Measurements from ENCODE around the gene ATP8B3. TPM values are rescaled to one million over a fixed set of nuclear protein-coding genes. Genes with fewer than 3 reads are reported as not detected.

The ATP8B3 gene
- total RNA-seq, 1 donor from 2014 or later = 1.1 TPM

GRCh38 chr19:1752009-1752756, 59.9 kb downstream of the ATP8B3 start:
- peaks cover 83% of the 10 kb centered on the region for H3K27me3 Mint-ChIP-seq (ENCODE audit: low read depth)
- no peak for DNase-seq (ENCODE audit: low read depth, low spot score)
- no peaks in the 10 kb centered on the region for H3K36me3 Mint-ChIP-seq (ENCODE audit: low read depth)
- H3K9me3 Mint-ChIP-seq = no peaks in the 10 kb centered on the region
- no peak overlapping the region for H3K27ac Mint-ChIP-seq (ENCODE audit: unreplicated experiment)
- peaks cover 5% of the 10 kb centered on the region for H3K4me1 Mint-ChIP-seq
- no peak overlapping the region for H3K4me3 Mint-ChIP-seq
- TF ChIP-seq CTCF (conservative IDR thresholded peaks at IDR 0.05) = no peak

- no peak for DNase-seq (ENCODE audit: low read depth, low spot score)
- Mint-ChIP-seq H3K27me3 (ENCODE audit: low read depth) (peaks cover 83% of the 10 kb centered on the region), H3K36me3 (ENCODE audit: low read depth) (no peaks in the 10 kb centered on the region), H3K4me1 (peaks cover 5% of the 10 kb centered on the region), H3K27ac (ENCODE audit: unreplicated experiment) (no peak overlapping the region), H3K9me3 (no peaks in the 10 kb centered on the region), H3K4me3 (no peak overlapping the region)
- no peak for TF ChIP-seq CTCF (conservative IDR thresholded peaks at IDR 0.05)
Measured at GRCh38 chr19:1751367-1752008, 60.6 kb downstream of the ATP8B3 start.

- Mint-ChIP-seq H3K4me1 (peaks cover 2% of the 10 kb centered on the region), H3K27ac (ENCODE audit: unreplicated experiment) (no peak overlapping the region), H3K27me3 (ENCODE audit: low read depth) (peaks cover 80% of the 10 kb centered on the region), H3K4me3 (no peak overlapping the region), H3K36me3 (ENCODE audit: low read depth) (no peaks in the 10 kb centered on the region), H3K9me3 (no peaks in the 10 kb centered on the region)
- no peak for DNase-seq (ENCODE audit: low read depth, low spot score)
- no peak for TF ChIP-seq CTCF (conservative IDR thresholded peaks at IDR 0.05)
Measured at GRCh38 chr19:1750343-1751021, 61.6 kb downstream of the ATP8B3 start.

GRCh38 chr19:1749373-1750342, 62.4 kb downstream of the ATP8B3 start:
- no peaks in the 10 kb centered on the region for H3K4me1 Mint-ChIP-seq

More at GRCh38 chr19:1749373-1750342, 62.4 kb downstream of the ATP8B3 start:
- no peak for DNase-seq (ENCODE audit: low read depth, low spot score)
- no peak for TF ChIP-seq CTCF (conservative IDR thresholded peaks at IDR 0.05)
- no peaks in the 10 kb centered on the region for H3K36me3 Mint-ChIP-seq (ENCODE audit: low read depth)
- H3K4me3 Mint-ChIP-seq = no peak overlapping the region
- no peaks in the 10 kb centered on the region for H3K9me3 Mint-ChIP-seq
- H3K27ac Mint-ChIP-seq (ENCODE audit: unreplicated experiment) = no peak overlapping the region
- H3K27me3 Mint-ChIP-seq (ENCODE audit: low read depth) = peaks cover 80% of the 10 kb centered on the region
